ENCODE results near the gene HRG. TPM values are rescaled to one million over a fixed set of nuclear protein-coding genes. Genes with fewer than 3 reads are reported as not detected.

Gene HRG
- polyA plus RNA-seq, 1 of the 3 experiments (the other 2 are of a cell fraction) = not detected

DNA sequence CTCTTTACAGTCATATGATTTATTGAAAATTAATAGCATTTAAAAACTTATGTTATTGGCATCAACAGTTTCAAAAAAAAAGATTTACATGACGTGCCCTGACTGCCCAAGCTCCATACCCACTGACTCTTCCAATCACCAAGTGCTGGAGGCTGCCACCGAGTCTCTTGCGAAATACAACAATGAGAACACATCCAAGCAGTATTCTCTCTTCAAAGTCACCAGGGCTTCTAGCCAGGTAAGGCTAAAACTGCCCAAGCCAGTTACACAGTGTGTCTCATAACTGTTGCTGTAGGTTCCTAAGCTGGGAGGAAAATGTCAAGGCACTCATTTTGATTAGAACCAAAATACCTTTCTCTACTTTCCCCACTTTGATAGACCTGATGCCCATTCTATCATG is 21.1 kb upstream of the HRG start (continued):
- TF ChIP-seq, protein P1, sequence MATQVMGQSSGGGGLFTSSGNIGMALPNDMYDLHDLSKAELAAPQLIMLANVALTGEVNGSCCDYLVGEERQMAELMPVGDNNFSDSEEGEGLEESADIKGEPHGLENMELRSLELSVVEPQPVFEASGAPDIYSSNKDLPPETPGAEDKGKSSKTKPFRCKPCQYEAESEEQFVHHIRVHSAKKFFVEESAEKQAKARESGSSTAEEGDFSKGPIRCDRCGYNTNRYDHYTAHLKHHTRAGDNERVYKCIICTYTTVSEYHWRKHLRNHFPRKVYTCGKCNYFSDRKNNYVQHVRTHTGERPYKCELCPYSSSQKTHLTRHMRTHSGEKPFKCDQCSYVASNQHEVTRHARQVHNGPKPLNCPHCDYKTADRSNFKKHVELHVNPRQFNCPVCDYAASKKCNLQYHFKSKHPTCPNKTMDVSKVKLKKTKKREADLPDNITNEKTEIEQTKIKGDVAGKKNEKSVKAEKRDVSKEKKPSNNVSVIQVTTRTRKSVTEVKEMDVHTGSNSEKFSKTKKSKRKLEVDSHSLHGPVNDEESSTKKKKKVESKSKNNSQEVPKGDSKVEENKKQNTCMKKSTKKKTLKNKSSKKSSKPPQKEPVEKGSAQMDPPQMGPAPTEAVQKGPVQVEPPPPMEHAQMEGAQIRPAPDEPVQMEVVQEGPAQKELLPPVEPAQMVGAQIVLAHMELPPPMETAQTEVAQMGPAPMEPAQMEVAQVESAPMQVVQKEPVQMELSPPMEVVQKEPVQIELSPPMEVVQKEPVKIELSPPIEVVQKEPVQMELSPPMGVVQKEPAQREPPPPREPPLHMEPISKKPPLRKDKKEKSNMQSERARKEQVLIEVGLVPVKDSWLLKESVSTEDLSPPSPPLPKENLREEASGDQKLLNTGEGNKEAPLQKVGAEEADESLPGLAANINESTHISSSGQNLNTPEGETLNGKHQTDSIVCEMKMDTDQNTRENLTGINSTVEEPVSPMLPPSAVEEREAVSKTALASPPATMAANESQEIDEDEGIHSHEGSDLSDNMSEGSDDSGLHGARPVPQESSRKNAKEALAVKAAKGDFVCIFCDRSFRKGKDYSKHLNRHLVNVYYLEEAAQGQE (IDR thresholded peaks at IDR 0.05; ENCODE audit: low read depth, low read length) = no peak
- no peak for TF ChIP-seq FOSL2 (IDR thresholded peaks at IDR 0.05; ENCODE audit: borderline replicate concordance, low read depth)

DNA sequence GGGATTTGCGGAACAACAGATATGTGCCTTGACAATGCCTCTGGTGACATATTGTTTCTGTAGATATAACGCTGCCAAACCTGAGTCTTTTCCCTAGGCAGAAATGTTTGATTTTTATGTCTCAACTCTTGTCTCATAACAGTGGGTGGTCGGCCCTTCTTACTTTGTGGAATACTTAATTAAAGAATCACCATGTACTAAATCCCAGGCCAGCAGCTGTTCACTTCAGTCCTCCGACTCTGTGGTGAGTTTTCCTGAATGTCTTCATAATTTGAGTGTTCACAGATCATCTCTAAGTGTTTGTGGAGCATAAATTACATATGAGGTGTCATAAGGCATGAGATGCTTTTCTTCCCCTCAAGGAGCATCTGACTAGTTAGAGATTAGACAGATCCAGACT is 19.7 kb upstream of the HRG start:
- Histone ChIP-seq H3K36me3 (replicated peaks in 1 of 2; ENCODE audit: control insufficient read depth in 1 of 2, insufficient read depth in 2 of 2, low read length in 1 of 2) (no peaks in the 10 kb centered on the region), H3K9me2 (no peaks in the 10 kb centered on the region), H3K4me3 (ENCODE audit: low read depth in 2 of 2, low read length in 1 of 2) (no peak overlapping the region), H3F3A (replicated peaks; ENCODE audit: insufficient read depth) (no peaks in the 10 kb centered on the region), H3K9ac (no peak overlapping the region), H3K27ac (ENCODE audit: low read depth in 2 of 2, low read length in 1 of 2) (no peak overlapping the region), H3K9me3 (no peaks in the 10 kb centered on the region), H3K4me1 (ENCODE audit: control insufficient read depth in 1 of 2, insufficient read depth in 2 of 2, low read depth in 1 of 2, low read length in 1 of 2) (no peaks in the 10 kb centered on the region), H4K20me1 (ENCODE audit: insufficient read depth) (no peaks in the 10 kb centered on the region), H3K4me2 (no peak overlapping the region), H2AFZ (ENCODE audit: low read depth) (no peak overlapping the region), H3K27me3 (ENCODE audit: insufficient read depth) (peaks cover 7% of the 10 kb centered on the region; the same call in 1 of the 2 replicates), H3K79me2 (ENCODE audit: insufficient read depth) (no peaks in the 10 kb centered on the region)
- POLR2A ChIA-PET = no interaction called here
- CTCF ChIA-PET = no interaction called here
- TF ChIP-seq RXRA (IDR thresholded peaks at IDR 0.05; ENCODE audit: borderline replicate concordance, low read depth) (no peak), SMC3 (IDR thresholded peaks at IDR 0.05; ENCODE audit: low read depth, low read length) (no peak), MEF2A (IDR thresholded peaks at IDR 0.05; ENCODE audit: borderline replicate concordance, low read depth) (no peak), FOXJ3 (CRISPR knock-in tag; IDR thresholded peaks at IDR 0.05) (no peak), ELF1 (IDR thresholded peaks at IDR 0.05) (no peak), TCF12 (IDR thresholded peaks at IDR 0.05) (no peak), POLR2AphosphoS5 (IDR thresholded peaks at IDR 0.05; ENCODE audit: low read depth, low read length) (no peak), JUND (IDR thresholded peaks at IDR 0.05) (no peak), MXI1 (IDR thresholded peaks at IDR 0.05; ENCODE audit: low read depth, low read length) (no peak), YY1 (IDR thresholded peaks at IDR 0.05; ENCODE audit: low read depth) (no peak), RFX5 (IDR thresholded peaks at IDR 0.05; ENCODE audit: low read length) (no peak), GABPA (IDR thresholded peaks at IDR 0.05; ENCODE audit: low read depth) (no peak), TEAD4 (IDR thresholded peaks at IDR 0.05; ENCODE audit: borderline replicate concordance, insufficient read depth) (no peak), EZH2phosphoT487 (IDR thresholded peaks at IDR 0.05; ENCODE audit: borderline replicate concordance, low read depth) (no peak), NRF1 (IDR thresholded peaks at IDR 0.05; ENCODE audit: low read depth, low read length) (no peak)
- TF ChIP-seq, protein P2, sequence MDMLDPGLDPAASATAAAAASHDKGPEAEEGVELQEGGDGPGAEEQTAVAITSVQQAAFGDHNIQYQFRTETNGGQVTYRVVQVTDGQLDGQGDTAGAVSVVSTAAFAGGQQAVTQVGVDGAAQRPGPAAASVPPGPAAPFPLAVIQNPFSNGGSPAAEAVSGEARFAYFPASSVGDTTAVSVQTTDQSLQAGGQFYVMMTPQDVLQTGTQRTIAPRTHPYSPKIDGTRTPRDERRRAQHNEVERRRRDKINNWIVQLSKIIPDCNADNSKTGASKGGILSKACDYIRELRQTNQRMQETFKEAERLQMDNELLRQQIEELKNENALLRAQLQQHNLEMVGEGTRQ (IDR thresholded peaks at IDR 0.05; ENCODE audit: borderline replicate concordance, low read depth, low read length) = no peak
- TF ChIP-seq, protein P1 (IDR thresholded peaks at IDR 0.05; ENCODE audit: low read depth, low read length) = no peak
- TF ChIP-seq, protein P3, sequence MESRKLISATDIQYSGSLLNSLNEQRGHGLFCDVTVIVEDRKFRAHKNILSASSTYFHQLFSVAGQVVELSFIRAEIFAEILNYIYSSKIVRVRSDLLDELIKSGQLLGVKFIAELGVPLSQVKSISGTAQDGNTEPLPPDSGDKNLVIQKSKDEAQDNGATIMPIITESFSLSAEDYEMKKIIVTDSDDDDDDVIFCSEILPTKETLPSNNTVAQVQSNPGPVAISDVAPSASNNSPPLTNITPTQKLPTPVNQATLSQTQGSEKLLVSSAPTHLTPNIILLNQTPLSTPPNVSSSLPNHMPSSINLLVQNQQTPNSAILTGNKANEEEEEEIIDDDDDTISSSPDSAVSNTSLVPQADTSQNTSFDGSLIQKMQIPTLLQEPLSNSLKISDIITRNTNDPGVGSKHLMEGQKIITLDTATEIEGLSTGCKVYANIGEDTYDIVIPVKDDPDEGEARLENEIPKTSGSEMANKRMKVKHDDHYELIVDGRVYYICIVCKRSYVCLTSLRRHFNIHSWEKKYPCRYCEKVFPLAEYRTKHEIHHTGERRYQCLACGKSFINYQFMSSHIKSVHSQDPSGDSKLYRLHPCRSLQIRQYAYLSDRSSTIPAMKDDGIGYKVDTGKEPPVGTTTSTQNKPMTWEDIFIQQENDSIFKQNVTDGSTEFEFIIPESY (IDR thresholded peaks at IDR 0.05; ENCODE audit: borderline replicate concordance, low read depth) = no peak
- TF ChIP-seq, protein P4, sequence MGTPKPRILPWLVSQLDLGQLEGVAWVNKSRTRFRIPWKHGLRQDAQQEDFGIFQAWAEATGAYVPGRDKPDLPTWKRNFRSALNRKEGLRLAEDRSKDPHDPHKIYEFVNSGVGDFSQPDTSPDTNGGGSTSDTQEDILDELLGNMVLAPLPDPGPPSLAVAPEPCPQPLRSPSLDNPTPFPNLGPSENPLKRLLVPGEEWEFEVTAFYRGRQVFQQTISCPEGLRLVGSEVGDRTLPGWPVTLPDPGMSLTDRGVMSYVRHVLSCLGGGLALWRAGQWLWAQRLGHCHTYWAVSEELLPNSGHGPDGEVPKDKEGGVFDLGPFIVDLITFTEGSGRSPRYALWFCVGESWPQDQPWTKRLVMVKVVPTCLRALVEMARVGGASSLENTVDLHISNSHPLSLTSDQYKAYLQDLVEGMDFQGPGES (IDR thresholded peaks at IDR 0.05; ENCODE audit: low read depth, low read length) = no peak
- TF ChIP-seq, protein P5, sequence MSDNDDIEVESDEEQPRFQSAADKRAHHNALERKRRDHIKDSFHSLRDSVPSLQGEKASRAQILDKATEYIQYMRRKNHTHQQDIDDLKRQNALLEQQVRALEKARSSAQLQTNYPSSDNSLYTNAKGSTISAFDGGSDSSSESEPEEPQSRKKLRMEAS (IDR thresholded peaks at IDR 0.05; ENCODE audit: low read depth) = no peak
- DNase-seq = no peak
- 36% methylated on average over 4 of the region's 4 CpGs for WGBS (ENCODE audit: low lambda C conversion rate)

All from SK-N-SH (cell line).